Activated CD4-positive, alpha-beta T cell treated with anti-CD3 and anti-CD28 coated beads, Interleukin-2, amount 10 ng/mL, durations not matched to agents 24 days and 14 days (primary cell): ENCODE measurements around the gene CSAG3. TPM values are rescaled to one million over a fixed set of nuclear protein-coding genes. Genes with fewer than 3 reads are reported as not detected.
"Not testable (repeated sequence)": the region's sequence is repeated elsewhere in the genome, so short reads cannot be mapped to it uniquely, and the experiment has no call there.

ENCODE experiments used
- DNase-seq: peaks from one replicate; pipeline ENCODE4 v3.0.0; 2022
- H3K27ac Mint-ChIP-seq: one replicate; pipeline ENCODE4 v1.8.0; 2022; ENCODE audit warnings: mild to moderate bottlenecking, mixed read lengths
- H3K27me3 Mint-ChIP-seq: one replicate; pipeline ENCODE4 v1.8.0; 2022; ENCODE audit warnings: mixed read lengths
- H3K36me3 Mint-ChIP-seq: one replicate; pipeline ENCODE4 v1.8.0; 2022; ENCODE audit warnings: low read depth, mild to moderate bottlenecking, mixed read lengths
- H3K4me1 Mint-ChIP-seq: one replicate; pipeline ENCODE4 v1.8.0; 2021; ENCODE audit warnings: mixed read lengths
- H3K4me3 Mint-ChIP-seq: one replicate; pipeline ENCODE4 v1.8.0; 2022; ENCODE audit warnings: mild to moderate bottlenecking, moderate library complexity, mixed read lengths
- H3K9me3 Mint-ChIP-seq: one replicate; pipeline ENCODE4 v1.8.0; 2021; ENCODE audit warnings: mixed read lengths
- intact Hi-C: fragments of 100-400 bp; cut with micrococcal nuclease; formaldehyde crosslinking; loops from one replicate; pipeline ENCODE4 v1.15.1; 2023
- total RNA-seq: library from RNA; stranded (reverse); gene quantifications from 2 replicates; pipeline ENCODE4 v1.2.3, GENCODE V29; 2022

CSAG3 gene
- total RNA-seq, 1 donor from 2014 or later = 1.1 TPM

DNA sequence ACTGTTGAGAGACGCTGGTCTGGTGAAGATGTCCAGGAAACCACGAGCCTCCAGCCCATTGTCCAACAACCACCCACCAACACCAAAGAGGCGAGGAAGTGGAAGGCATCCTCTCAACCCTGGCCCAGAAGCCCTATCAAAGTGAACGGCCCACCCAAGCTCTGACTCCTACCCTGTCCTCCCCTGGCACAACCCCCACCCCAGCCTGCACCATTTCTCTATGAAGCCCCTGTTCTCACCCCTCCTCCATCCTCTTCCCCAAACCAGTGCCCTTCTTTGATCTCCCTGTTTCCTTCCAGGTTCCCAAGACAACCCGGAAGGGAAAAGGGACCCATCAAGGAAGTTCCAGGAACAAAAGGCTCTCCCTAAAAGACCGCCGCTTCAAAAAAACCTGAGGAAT is 526 bp downstream of the CSAG3 start:
- intact Hi-C loops, H3K27me3 Mint-ChIP-seq, H3K4me1 Mint-ChIP-seq, DNase-seq, H3K4me3 Mint-ChIP-seq, H3K9me3 Mint-ChIP-seq, H3K27ac Mint-ChIP-seq, H3K36me3 Mint-ChIP-seq: not testable (repeated sequence)

DNA sequence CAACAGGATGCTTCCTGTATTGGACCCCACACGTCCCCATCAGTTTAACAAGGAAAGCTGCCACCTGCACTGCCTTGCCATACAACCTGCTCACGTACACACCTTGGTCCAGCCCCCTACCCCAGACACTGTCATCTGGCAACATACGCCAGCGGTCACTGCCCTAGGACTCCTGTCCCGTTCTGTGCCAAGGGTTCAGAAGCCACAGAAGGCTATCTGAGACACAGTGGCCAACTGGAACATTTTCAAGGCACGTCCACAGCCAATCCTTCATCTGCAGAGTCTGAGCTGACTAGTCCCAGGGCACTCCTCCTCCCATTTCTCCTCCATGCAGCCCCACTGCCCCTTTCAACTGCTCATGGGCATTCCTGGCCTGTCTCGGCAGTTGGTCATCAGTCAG is 2.6 kb downstream of the CSAG3 start:
- H3K9me3 Mint-ChIP-seq, H3K36me3 Mint-ChIP-seq, DNase-seq, H3K4me1 Mint-ChIP-seq, H3K27me3 Mint-ChIP-seq, H3K4me3 Mint-ChIP-seq, H3K27ac Mint-ChIP-seq, intact Hi-C loops: not testable (repeated sequence)

DNA sequence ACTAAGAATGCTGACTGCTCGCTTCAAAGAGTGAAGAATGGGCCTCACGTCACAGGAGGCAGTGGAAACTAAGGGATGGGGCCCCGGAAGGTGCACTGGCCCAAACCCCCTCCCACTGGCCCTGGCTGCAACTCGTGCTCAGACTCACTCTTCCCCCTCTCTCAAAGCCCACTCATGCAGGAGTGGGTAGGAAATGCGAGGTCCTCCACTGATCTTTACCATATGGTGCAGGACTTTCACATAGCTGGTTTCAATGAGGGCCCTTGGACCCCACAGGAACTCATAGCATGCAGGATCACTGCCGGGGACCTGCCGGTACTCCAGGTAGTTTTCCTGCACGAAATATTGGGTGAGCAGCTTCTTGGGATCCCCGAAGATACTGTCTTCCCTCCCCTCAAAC is 7.5 kb downstream of the CSAG3 start:
- H3K36me3 Mint-ChIP-seq, intact Hi-C loops, H3K27me3 Mint-ChIP-seq, H3K27ac Mint-ChIP-seq, H3K9me3 Mint-ChIP-seq, H3K4me1 Mint-ChIP-seq, H3K4me3 Mint-ChIP-seq: not testable (repeated sequence)
- peak; percentile 30 for DNase-seq

DNA sequence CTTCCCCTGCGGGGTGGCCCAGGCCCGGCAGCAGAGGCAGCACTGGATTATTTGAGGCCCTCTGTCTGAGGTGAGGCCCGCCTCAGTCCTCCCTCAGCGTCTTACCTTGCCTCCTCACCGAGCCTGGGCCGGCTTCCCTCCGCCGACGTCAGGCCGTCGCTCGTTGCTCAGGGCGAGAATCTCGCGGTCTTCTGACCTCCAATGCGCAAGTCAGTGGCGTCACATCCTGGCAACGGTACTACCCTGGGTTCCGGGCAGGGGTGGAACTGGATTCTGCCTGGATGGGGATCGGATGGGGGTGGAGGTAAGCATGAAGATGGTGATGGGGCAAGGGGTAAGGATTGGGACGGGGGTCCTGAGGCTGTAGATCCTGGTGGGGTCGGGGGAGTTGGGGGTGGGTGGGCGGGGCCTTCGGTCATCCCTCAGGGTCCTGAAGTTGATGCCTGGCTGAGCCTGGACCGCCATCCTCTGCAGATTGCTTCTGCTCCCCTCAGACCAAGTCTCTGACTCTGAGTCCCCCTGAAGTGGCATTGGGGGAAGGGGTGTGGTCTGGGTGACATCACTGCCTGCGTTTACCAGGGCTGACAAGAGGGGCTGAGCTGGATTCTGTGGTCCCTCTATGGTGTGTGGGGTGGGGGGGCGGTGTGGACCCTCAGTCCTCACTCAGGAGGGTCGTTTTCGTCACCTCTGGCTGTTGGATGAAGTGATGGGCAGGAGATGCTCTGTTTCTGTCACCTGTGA is 10.7 kb downstream of the CSAG3 start, which contains the start of gene MAGEA6:
Gene MAGEA6, minus strand, starts transcription at position 141 of the 741 bp plus-strand sequence. CDS start 2,039 bp downstream, outside the sequence.
- intact Hi-C loops = not testable (repeated sequence)

DNA sequence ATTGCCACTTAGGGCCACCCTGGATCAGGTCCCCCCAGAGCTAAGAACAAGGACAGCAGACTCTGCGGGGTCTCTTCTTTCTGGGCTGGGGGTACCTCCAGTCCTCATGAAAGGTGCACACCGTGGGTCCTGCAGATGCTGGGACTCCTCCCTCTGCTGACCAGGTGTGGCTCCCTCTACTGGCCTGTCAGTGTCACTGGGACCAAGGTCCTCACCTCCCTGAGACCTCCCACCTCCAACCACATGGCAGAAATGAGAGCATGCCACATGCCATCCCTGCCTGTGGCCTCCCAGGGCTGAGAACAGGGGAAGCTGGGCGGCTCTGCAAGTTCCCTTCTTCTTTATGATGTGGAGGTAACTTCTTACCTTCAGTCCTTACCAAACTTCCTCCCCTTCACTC is 28.0 kb downstream of the CSAG3 start:
- not testable (repeated sequence) for H3K27me3 Mint-ChIP-seq, H3K36me3 Mint-ChIP-seq

More for the DNA sequence above, 10.7 kb downstream of the CSAG3 start, which contains the start of gene MAGEA6:
- H3K27ac Mint-ChIP-seq, H3K4me3 Mint-ChIP-seq, H3K9me3 Mint-ChIP-seq, H3K27me3 Mint-ChIP-seq, H3K36me3 Mint-ChIP-seq, DNase-seq, H3K4me1 Mint-ChIP-seq: not testable (repeated sequence)

DNA sequence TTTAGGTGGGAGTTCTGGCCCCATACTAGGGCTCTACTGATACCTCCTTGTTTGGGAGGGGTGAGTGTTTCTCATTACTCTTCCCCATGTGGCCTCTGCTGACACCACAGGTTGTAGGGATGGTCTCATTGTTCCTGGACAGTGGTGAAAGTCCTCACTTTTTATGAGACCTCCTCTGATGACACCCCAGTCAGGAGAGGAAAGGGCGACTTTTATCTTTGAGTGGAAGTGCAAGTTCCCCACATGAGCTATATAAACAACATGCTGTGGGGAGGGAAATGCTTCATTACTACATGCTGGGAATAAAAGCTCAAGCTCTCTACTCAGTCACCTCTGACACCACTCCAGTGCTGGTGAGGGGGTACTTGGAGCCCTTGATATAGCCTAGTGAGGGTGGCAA is 39.9 kb downstream of the CSAG3 start:
- Mint-ChIP-seq H3K9me3 (no peaks in the 10 kb centered on the region), H3K27me3 (peaks cover 13% of the 10 kb centered on the region), H3K27ac (no peak overlapping the region), H3K4me3 (no peak overlapping the region), H3K4me1 (no peaks in the 10 kb centered on the region), H3K36me3 (no peaks in the 10 kb centered on the region)
- DNase-seq = no peak
- intact Hi-C loops = no loop called here

More for the DNA sequence above, 28.0 kb downstream of the CSAG3 start:
- H3K4me1 Mint-ChIP-seq, intact Hi-C loops, H3K27ac Mint-ChIP-seq, H3K9me3 Mint-ChIP-seq, H3K4me3 Mint-ChIP-seq, DNase-seq: not testable (repeated sequence)

DNA sequence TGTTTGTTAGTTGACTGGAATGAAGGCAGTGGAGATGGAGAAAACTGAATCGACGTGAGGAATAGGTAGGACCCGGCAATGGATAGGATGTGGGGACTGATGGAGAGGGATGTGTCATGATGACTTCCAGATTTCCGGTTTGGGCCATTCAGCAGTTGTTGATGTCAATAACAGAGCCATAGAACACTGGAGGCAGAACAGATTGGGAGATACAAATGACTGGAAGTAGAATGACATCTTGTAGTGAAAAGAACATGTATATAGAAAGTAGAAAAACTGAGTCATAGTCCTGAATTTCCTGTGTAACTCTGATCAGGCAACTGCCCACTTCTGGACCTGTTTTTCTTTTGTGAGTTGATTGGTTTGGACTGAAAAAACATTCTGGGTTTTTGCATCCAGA is 47.0 kb downstream of the CSAG3 start:
- H3K36me3 Mint-ChIP-seq = no peaks in the 10 kb centered on the region
- DNase-seq = no peak
- H3K4me3 Mint-ChIP-seq = no peak overlapping the region
- H3K27me3 Mint-ChIP-seq = peaks cover 7% of the 10 kb centered on the region
- no peak overlapping the region for H3K27ac Mint-ChIP-seq
- H3K9me3 Mint-ChIP-seq = no peaks in the 10 kb centered on the region
- peaks cover 4% of the 10 kb centered on the region for H3K4me1 Mint-ChIP-seq
- intact Hi-C loops = no loop called here

Other genes starting within 250 kb of the CSAG3 start
- 0.05 TPM in 1 of 2 replicates, not detected in the other for gene GABRQ, start 121.3 kb upstream of the CSAG3 start, total RNA-seq
- gene MAGEA3, start 60.4 kb upstream of the CSAG3 start, total RNA-seq = not detected in 2 replicates
- not detected in 2 replicates for gene CSAG2, start 49.9 kb upstream of the CSAG3 start, total RNA-seq
- gene MAGEA2B, start 44.6 kb upstream of the CSAG3 start, total RNA-seq = not detected in 2 replicates
- gene CSAG1, start 25.5 kb upstream of the CSAG3 start, total RNA-seq = not detected in 2 replicates
- gene MAGEA12, start 25.5 kb upstream of the CSAG3 start, total RNA-seq = not detected in 2 replicates
- not detected in 2 replicates for gene MAGEA2, start 5.4 kb upstream of the CSAG3 start, total RNA-seq
- not detected in 2 replicates for gene MAGEA6, start 10.5 kb downstream of the CSAG3 start, total RNA-seq
- 11.3 and 12.4 TPM in 2 replicates for gene CETN2, start 71.5 kb downstream of the CSAG3 start, total RNA-seq
- gene NSDHL, start 71.8 kb downstream of the CSAG3 start, total RNA-seq = 22.3 and 23.4 TPM in 2 replicates
- 0.43 and 1.0 TPM in 2 replicates for gene ZNF185, start 138.8 kb downstream of the CSAG3 start, total RNA-seq
- not detected in 2 replicates for gene PNMA5, start 234.9 kb downstream of the CSAG3 start, total RNA-seq